Raji (cell line): ENCODE results near the gene ANAPC2.

Source experiments
- POLR2A ChIP-seq: IDR thresholded peaks from 2 replicates; pipeline ENCODE4 v1.6.1; 2011; ENCODE audit warnings: low read depth, low read length, control low read depth; ENCODE audit not compliant: insufficient read depth

The ANAPC2 gene

DNA sequence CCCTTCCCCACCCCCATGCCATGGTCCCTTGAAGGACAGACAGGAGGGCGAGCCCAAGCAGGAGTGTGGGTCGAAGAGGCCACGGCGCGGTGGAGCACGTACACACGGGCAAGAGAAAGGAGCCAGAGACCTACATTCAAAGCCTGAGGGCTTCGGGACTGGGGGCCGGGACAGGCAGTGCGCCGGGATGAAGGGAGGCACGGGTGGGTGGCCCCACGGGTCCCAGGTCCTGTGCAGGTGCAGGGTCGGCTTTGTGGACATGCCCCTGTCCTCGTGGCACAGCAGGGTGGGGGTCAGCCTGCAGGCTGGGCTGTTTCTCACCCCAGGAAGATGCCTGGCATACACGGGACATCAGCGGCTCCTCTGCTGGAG, 28.3 kb downstream of the ANAPC2 start:
- TF ChIP-seq POLR2A, result no peak

- no peak for TF ChIP-seq POLR2A
Measured at GRCh38 chr9:137159105-137160053, 29.0 kb downstream of the ANAPC2 start.

DNA sequence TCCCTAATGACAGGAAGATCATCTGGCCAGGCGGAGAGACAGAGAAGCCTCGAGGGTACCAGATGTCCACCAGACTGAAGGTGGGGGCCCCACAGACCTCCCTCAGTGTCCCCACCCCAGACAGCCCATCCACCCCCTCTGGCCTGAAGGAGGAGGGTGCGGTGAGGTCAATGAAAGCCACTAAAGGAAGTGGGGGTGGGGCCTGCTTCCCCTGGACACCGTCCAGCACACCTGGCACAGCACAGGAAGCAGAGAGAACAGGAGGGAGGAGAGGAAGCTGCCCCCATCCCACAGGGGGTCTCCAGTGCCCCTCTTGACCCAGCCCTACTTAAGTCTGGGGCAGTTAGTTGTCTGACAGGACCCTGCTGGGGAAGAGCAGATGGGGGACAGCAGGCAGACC, 29.7 kb downstream of the ANAPC2 start:
- TF ChIP-seq POLR2A, result no peak

GRCh38 chr9:137157618-137158415, 30.5 kb downstream of the ANAPC2 start:
- TF ChIP-seq POLR2A, result no peak

GRCh38 chr9:137156567-137157375, 31.6 kb downstream of the ANAPC2 start:
- no peak for TF ChIP-seq POLR2A

DNA sequence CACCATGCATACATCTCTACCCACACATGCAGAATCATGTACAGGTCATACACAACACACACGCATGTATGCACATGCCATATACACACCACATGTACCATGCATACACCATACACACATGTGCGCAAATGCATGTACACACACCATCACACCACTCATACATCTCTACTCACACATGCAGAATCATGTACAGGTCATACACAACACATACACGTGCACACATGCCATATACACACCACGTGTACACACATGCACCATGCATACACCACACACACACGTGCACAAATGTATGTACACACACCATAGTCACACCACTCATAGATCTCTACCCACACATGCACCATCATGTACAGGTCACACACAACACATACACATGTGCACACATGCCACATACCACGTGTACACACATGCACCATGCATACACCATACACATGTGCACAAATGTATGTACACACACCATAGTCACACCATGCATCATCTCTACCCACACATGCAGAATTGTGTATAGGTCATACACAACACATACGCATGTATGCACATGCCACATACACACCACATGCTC, 35.4 kb downstream of the ANAPC2 start:
- TF ChIP-seq POLR2A, result peak; percentile 29; the same call in 1 of the 2 replicates

GRCh38 chr9:137150617-137151457, 37.5 kb downstream of the ANAPC2 start:
- TF ChIP-seq POLR2A, result no peak

GRCh38 chr9:137149942-137150616, 38.3 kb downstream of the ANAPC2 start:
- no peak for TF ChIP-seq POLR2A

GRCh38 chr9:137149363-137149762, 39.0 kb downstream of the ANAPC2 start:
- no peak for TF ChIP-seq POLR2A

GRCh38 chr9:137148661-137149060, 39.7 kb downstream of the ANAPC2 start:
- TF ChIP-seq POLR2A, result no peak

DNA sequence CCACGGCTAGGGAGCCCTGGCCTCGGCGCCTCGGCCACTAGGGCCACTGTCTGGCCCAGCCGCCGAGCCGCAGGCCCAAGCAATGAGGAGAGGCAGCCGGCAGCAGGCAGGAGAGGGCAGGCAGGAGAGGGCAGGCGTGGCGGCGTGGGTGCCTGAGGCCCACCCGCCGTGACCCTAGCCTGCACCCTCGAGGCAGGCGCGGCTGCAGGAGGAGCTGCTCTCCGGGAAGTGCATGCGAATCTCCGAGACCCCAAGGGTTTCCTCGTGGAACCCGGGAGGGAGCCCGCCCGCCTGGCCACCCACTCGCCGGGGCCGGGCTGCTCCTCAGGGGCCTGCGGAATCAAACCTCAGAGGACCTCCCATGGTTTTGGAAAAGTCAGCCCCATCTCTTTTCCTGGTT, 40.1 kb downstream of the ANAPC2 start:
- no peak for TF ChIP-seq POLR2A

- TF ChIP-seq POLR2A, result no peak
Measured at GRCh38 chr9:137147793-137148160, 40.6 kb downstream of the ANAPC2 start.

DNA sequence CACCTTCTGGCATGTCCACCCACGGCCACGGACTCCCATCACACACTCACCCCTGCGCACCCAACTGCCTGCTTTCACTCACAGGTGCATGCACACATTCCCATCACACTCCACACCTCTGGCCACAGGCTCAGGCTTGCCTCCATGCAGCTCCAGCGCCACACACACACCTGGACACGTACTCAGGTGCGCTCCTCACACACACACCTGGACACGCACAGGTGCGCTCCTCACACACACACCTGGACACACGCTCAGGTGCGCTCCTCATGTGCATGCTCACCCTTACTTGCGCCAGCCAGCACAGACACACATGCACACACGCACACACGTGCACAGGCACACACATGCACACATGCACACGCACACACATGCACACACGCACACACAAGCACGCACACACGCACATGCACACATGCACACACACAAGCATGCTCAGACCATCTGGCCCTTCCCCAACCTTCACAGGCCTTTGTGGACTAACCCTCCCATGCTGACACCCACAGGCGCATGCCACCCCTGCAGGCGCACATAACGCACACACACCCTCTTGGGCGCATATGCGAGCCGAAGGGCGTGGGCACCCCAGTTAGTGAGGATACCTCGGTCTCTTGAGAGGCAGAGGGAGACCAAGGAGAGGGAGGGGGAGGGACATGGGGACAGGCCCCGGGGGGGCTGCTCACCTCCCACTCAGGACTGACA, 41.1 kb downstream of the ANAPC2 start:
- no peak for TF ChIP-seq POLR2A
